PC-9 (cell line): ENCODE measurements around the gene NRXN2. TPM values are rescaled to one million over a fixed set of nuclear protein-coding genes. Genes with fewer than 3 reads are reported as not detected.

Source experiments
- BruUV-seq: library from RNA; stranded (reverse); fragments of 400-500 nt; replicated peaks from 2 replicates; lab custom pipeline; 2021; lab: Mats Ljungman, UMichigan
- CTCF ChIA-PET: fragments of 300-600 bp; sonication (Branson Sonifier 250); formaldehyde crosslinking; loops from one replicate; lab custom pipeline; 2022; ENCODE audit warnings: antibody characterized with exemption; lab: Charles Lee
- POLR2A ChIA-PET: fragments of 300-600 bp; sonication (Branson Sonifier 250); formaldehyde crosslinking; loops from one replicate; lab custom pipeline; 2022; ENCODE audit warnings: antibody characterized with exemption; ENCODE audit not compliant: unreplicated experiment; lab: Charles Lee
- DNase-seq, 2 experiments: peaks; one replicate each; pipeline versions ENCODE4 v3.0.0 to v3.0.0-alpha.2; 2015 to 2022; ENCODE audit warnings: mixed read lengths in 1 of 2
- H2AFZ ChIP-seq: fragments of 200-600 bp; sonication (generic); 2 replicates; pipeline ENCODE4 v1.8.1; 2017; ENCODE audit warnings: antibody characterized with exemption
- H3F3A ChIP-seq: fragments of 200-600 bp; sonication (generic); 2 replicates; pipeline ENCODE4 v1.8.1; 2017; ENCODE audit warnings: antibody characterized with exemption, mild to moderate bottlenecking, low read depth; ENCODE audit not compliant: insufficient read depth
- H3K27ac ChIP-seq: fragments of 200-600 bp; sonication (generic); 2 replicates; pipeline ENCODE4 v1.6.1; 2016; ENCODE audit warnings: mixed run types
- H3K27me3 ChIP-seq: fragments of 200-600 bp; sonication (generic); 2 replicates; pipeline ENCODE4 v1.6.1; 2016; ENCODE audit warnings: low read depth, mixed run types; ENCODE audit not compliant: insufficient read depth
- H3K36me3 ChIP-seq: fragments of 200-600 bp; sonication (generic); 2 replicates; pipeline ENCODE4 v1.6.1; 2016; ENCODE audit warnings: low read depth, mixed run types
- H3K4me1 ChIP-seq: fragments of 200-600 bp; sonication (generic); replicated peaks from 2 replicates; pipeline ENCODE4 v1.6.1; 2016; ENCODE audit warnings: mixed run types; ENCODE audit not compliant: insufficient read depth
- H3K4me2 ChIP-seq: fragments of 200-600 bp; sonication (generic); 2 replicates; pipeline ENCODE4 v1.6.1; 2017; ENCODE audit warnings: mixed run types
- H3K4me3 ChIP-seq: fragments of 200-600 bp; sonication (generic); 2 replicates; pipeline ENCODE4 v1.6.1; 2016; ENCODE audit warnings: mixed run types
- H3K79me2 ChIP-seq: fragments of 200-600 bp; sonication (generic); 2 replicates; pipeline ENCODE4 v1.6.1; 2017; ENCODE audit warnings: low read depth, mixed run types
- H3K9me2 ChIP-seq: fragments of 200-600 bp; sonication (generic); 2 replicates; pipeline ENCODE4 v1.8.1; 2017; ENCODE audit warnings: mild to moderate bottlenecking; ENCODE audit not compliant: insufficient read depth
- H3K9me3 ChIP-seq: fragments of 200-600 bp; sonication (generic); 2 replicates; pipeline ENCODE4 v1.8.1; 2016; ENCODE audit warnings: low read depth; ENCODE audit not compliant: insufficient read depth
- H4K20me1 ChIP-seq: fragments of 200-600 bp; sonication (generic); 2 replicates; pipeline ENCODE4 v1.8.1; 2017; ENCODE audit not compliant: insufficient read depth
- CTCF ChIP-seq: fragments of 200-600 bp; sonication (generic); conservative IDR thresholded peaks from 2 replicates; pipeline ENCODE4 v1.6.1; 2017; ENCODE audit warnings: mixed run types, antibody characterized with exemption, mild to moderate bottlenecking, moderate library complexity
- EZH2 ChIP-seq: fragments of 200-600 bp; sonication (generic); IDR thresholded peaks from 2 replicates; pipeline ENCODE4 v1.8.0; 2017; ENCODE audit warnings: antibody characterized with exemption, low read depth
- intact Hi-C: fragments of 100-400 bp; cut with micrococcal nuclease; formaldehyde crosslinking; loops from one replicate; pipeline ENCODE4 v1.10.0; 2022; ENCODE audit not compliant: unreplicated experiment
- total RNA-seq: library from RNA; stranded (reverse); gene quantifications from 2 replicates; pipeline ENCODE4 v1.2.3, GENCODE V29; 2021

NRXN2 gene
- total RNA-seq, 1 experiment from 2014 or later: not detected

GRCh38 chr11:64692764-64693331 lies 30.1 kb downstream of the NRXN2 start:
- no peaks in the 10 kb centered on the region for H3F3A ChIP-seq

GRCh38 chr11:64691543-64691942 lies 31.5 kb downstream of the NRXN2 start:
- POLR2A ChIA-PET: no interaction called here
- Histone ChIP-seq H3K9me3 (no peaks in the 10 kb centered on the region), H3K4me1 (no peaks in the 10 kb centered on the region), H3K79me2 (no peaks in the 10 kb centered on the region), H3K4me3 (no peak overlapping the region), H3K27ac (no peak overlapping the region), H3K36me3 (no peaks in the 10 kb centered on the region), H2AFZ (no peak overlapping the region), H4K20me1 (no peaks in the 10 kb centered on the region), H3F3A (no peaks in the 10 kb centered on the region), H3K9me2 (no peaks in the 10 kb centered on the region), H3K27me3 (peaks cover 67% of the 10 kb centered on the region), H3K4me2 (no peak overlapping the region)
- BruUV-seq: no TSS peak
- no peak for DNase-seq
- intact Hi-C loops: no loop called here
- no peak for TF ChIP-seq EZH2
- CTCF ChIA-PET: no interaction called here

More at GRCh38 chr11:64692764-64693331, 30.1 kb downstream of the NRXN2 start:
- H3K4me3 ChIP-seq: no peak overlapping the region
- no peak overlapping the region for H2AFZ ChIP-seq
- no TSS peak for BruUV-seq
- H3K27me3 ChIP-seq: peaks cover 80% of the 10 kb centered on the region
- intact Hi-C loops: no loop called here
- H3K36me3 ChIP-seq: no peaks in the 10 kb centered on the region
- H3K4me1 ChIP-seq: no peaks in the 10 kb centered on the region
- H3K9me2 ChIP-seq: no peaks in the 10 kb centered on the region
- DNase-seq: no peak
- no peak for TF ChIP-seq EZH2
- TF ChIP-seq CTCF: no peak
- POLR2A ChIA-PET: no interaction called here
- CTCF ChIA-PET: no interaction called here
- H3K9me3 ChIP-seq: no peaks in the 10 kb centered on the region
- H4K20me1 ChIP-seq: no peaks in the 10 kb centered on the region
- H3K79me2 ChIP-seq: no peaks in the 10 kb centered on the region
- no peak overlapping the region for H3K4me2 ChIP-seq
- H3K27ac ChIP-seq: no peak overlapping the region

GRCh38 chr11:64690235-64690634 lies 32.8 kb downstream of the NRXN2 start:
- Histone ChIP-seq H3K4me1 (no peaks in the 10 kb centered on the region), H2AFZ (no peak overlapping the region), H3K4me3 (no peak overlapping the region), H3K27me3 (peaks cover 57% of the 10 kb centered on the region), H3K4me2 (no peak overlapping the region), H3K36me3 (no peaks in the 10 kb centered on the region), H3K9me2 (no peaks in the 10 kb centered on the region), H4K20me1 (no peaks in the 10 kb centered on the region), H3K79me2 (no peaks in the 10 kb centered on the region), H3K27ac (no peak overlapping the region), H3F3A (no peaks in the 10 kb centered on the region), H3K9me3 (no peaks in the 10 kb centered on the region)
- ChIA-PET CTCF (no interaction called here), POLR2A (no interaction called here)
- BruUV-seq: no TSS peak
- no peak for DNase-seq
- TF ChIP-seq EZH2: no peak
- no peak for TF ChIP-seq CTCF
- intact Hi-C loops: no loop called here
